Stimulated activated CD4-positive, alpha-beta T cell treated with anti-CD3 and anti-CD28 coated beads, Interleukin-4, amount 100 ng/mL, for 48 hours (primary cell): ENCODE data around the gene TGFB2.
A peak's percentile ranks its signal among the peaks of the same experiment; 100 is the strongest.
"Not testable (repeated sequence)": the region's sequence is repeated elsewhere in the genome, so short reads cannot be mapped to it uniquely, and the experiment has no call there.

Source experiments
- DNase-seq, 2 donors: peaks; one replicate each; pipeline ENCODE4 v3.0.0-alpha.2; 2020; ENCODE audit warnings: low read depth in 2 of 2

The TGFB2 gene

GRCh38 chr1:218344814-218345672 is at the start of gene TGFB2:
Gene TGFB2 (plus strand): TSS chr1:218345336. CDS start chr1:218346702, 1,366 bp downstream.
- DNase-seq = peak in 1 of 2 donors; percentile 7

GRCh38 chr1:218296162-218296561 is 49.0 kb upstream of the TGFB2 start:
- no peak for DNase-seq

- no peak for DNase-seq
Observed at GRCh38 chr1:218297461-218297860, 47.7 kb upstream of the TGFB2 start.

GRCh38 chr1:218297867-218298266 is 47.3 kb upstream of the TGFB2 start:
- no peak for DNase-seq

GRCh38 chr1:218298398-218298797 is 46.7 kb upstream of the TGFB2 start:
- DNase-seq = no peak

- no peak for DNase-seq
Observed at GRCh38 chr1:218299416-218299815, 45.7 kb upstream of the TGFB2 start.

- no peak for DNase-seq
Observed at GRCh38 chr1:218301217-218301616, 43.9 kb upstream of the TGFB2 start.

- no peak for DNase-seq
Observed at GRCh38 chr1:218302155-218302554, 43.0 kb upstream of the TGFB2 start.

- DNase-seq = no peak
Observed at GRCh38 chr1:218303176-218303879, 41.8 kb upstream of the TGFB2 start.

GRCh38 chr1:218304281-218305039 is 40.7 kb upstream of the TGFB2 start:
- DNase-seq = no peak

- DNase-seq = no peak
Observed at GRCh38 chr1:218305472-218306064, 39.6 kb upstream of the TGFB2 start.

GRCh38 chr1:218312509-218312908 is 32.6 kb upstream of the TGFB2 start:
- no peak for DNase-seq

- DNase-seq = no peak
Observed at GRCh38 chr1:218314316-218314715, 30.8 kb upstream of the TGFB2 start.

- DNase-seq = no peak
Observed at GRCh38 chr1:218315638-218316037, 29.5 kb upstream of the TGFB2 start.

GRCh38 chr1:218317061-218317460 is 28.1 kb upstream of the TGFB2 start:
- no peak for DNase-seq

- not testable (repeated sequence) for DNase-seq
Observed at GRCh38 chr1:218320182-218320581, 25.0 kb upstream of the TGFB2 start.

- no peak for DNase-seq
Observed at GRCh38 chr1:218322762-218323161, 22.4 kb upstream of the TGFB2 start.

GRCh38 chr1:218323568-218324225 is 21.4 kb upstream of the TGFB2 start:
- no peak for DNase-seq

GRCh38 chr1:218324226-218324580 is 20.9 kb upstream of the TGFB2 start:
- no peak for DNase-seq

- DNase-seq = no peak
Observed at GRCh38 chr1:218328769-218329168, 16.4 kb upstream of the TGFB2 start.

GRCh38 chr1:218330043-218330623 is 15.0 kb upstream of the TGFB2 start:
- no peak for DNase-seq
